Suprapubic skin (tissue), 4 donors: ENCODE data around the gene GATAD2A. TPM values are rescaled to one million over a fixed set of nuclear protein-coding genes. Genes with fewer than 3 reads are reported as not detected.
A peak's percentile ranks its signal among the peaks of the same experiment; 100 is the strongest.

Experiments
- DNase-seq, 2 donors: peaks; one replicate each; pipeline ENCODE4 v3.0.0-alpha.2; 2019; ENCODE audit warnings: low spot score in 2 of 2
- H3K27ac ChIP-seq: fragments of 200-600 bp; sonication (generic); one replicate; pipeline ENCODE4 v1.5.1; 2019
- H3K27me3 ChIP-seq: fragments of 200-600 bp; sonication (generic); one replicate; pipeline ENCODE4 v1.5.1; 2019
- H3K36me3 ChIP-seq: fragments of 200-600 bp; sonication (generic); one replicate; pipeline ENCODE4 v1.5.1; 2019
- H3K4me1 ChIP-seq: fragments of 200-600 bp; sonication (generic); one replicate; pipeline ENCODE4 v1.5.1; 2019
- H3K4me3 ChIP-seq: fragments of 200-600 bp; sonication (generic); one replicate; pipeline ENCODE4 v1.5.1; 2019; ENCODE audit warnings: mild to moderate bottlenecking
- H3K9me3 ChIP-seq: fragments of 200-600 bp; sonication (generic); one replicate; pipeline ENCODE4 v1.5.1; 2019
- CTCF ChIP-seq, 2 donors: fragments of 200-600 bp in 1 of 2; fragments of 450-650 bp in 1 of 2; sonication (generic) in 1 of 2; IDR thresholded peaks; one replicate each; pipeline ENCODE4 v1.5.1; 2016 to 2019; ENCODE audit warnings: antibody characterized with exemption in 2 of 2, mild to moderate bottlenecking in 1 of 2, moderate library complexity in 1 of 2
- EP300 ChIP-seq: sonication (generic); formaldehyde crosslinking; IDR thresholded peaks from one replicate; pipeline ENCODE4 v1.6.1; 2017; ENCODE audit warnings: antibody characterized with exemption
- POLR2A ChIP-seq, 2 donors: fragments of 450-650 bp; IDR thresholded peaks; one replicate each; pipeline ENCODE4 v1.6.1; 2017; ENCODE audit warnings: antibody characterized with exemption in 2 of 2, mild to moderate bottlenecking in 2 of 2, moderate library complexity in 2 of 2
- POLR2AphosphoS5 ChIP-seq, 3 donors: sonication (generic); formaldehyde crosslinking; IDR thresholded peaks; one replicate each; pipeline ENCODE4 v1.6.1; 2017; ENCODE audit warnings: antibody characterized with exemption in 3 of 3
- WGBS: methylation state at CpG from one replicate; pipeline ENCODE4 v1.1.5; 2018; 5-methylcytosine and 5-hydroxymethylcytosine counted together
- total RNA-seq, 4 donors: library from RNA; depleted of rRNA; stranded (reverse); fragments of >200 nt; gene quantifications; one replicate each; pipeline ENCODE4 v1.1.0, GENCODE V29; 2016

GATAD2A gene
- total RNA-seq, 4 donors from 2014 or later: 83.1 to 88.8 (median 86.4) TPM

- Histone ChIP-seq H3K27ac (no peak overlapping the region), H3K4me3 (no peak overlapping the region), H3K27me3 (no peaks in the 10 kb centered on the region), H3K36me3 (peaks cover 100% of the 10 kb centered on the region), H3K4me1 (no peaks in the 10 kb centered on the region), H3K9me3 (no peaks in the 10 kb centered on the region)
- 92% methylated on average over 26 of the region's 26 CpGs for WGBS
- DNase-seq: peak in 1 of 2 donors; percentile 54
- no peak for TF ChIP-seq EP300
- TF ChIP-seq POLR2A (IDR thresholded peaks at IDR 0.05): no peak
- TF ChIP-seq CTCF (IDR thresholded peaks at IDR 0.05): no peak
- TF ChIP-seq POLR2AphosphoS5 (IDR thresholded peaks at IDR 0.05): no peak
Observed at GRCh38 chr19:19501798-19502197, 96.3 kb downstream of the GATAD2A start.

- peak in 1 of 2 donors; percentile 55 for DNase-seq
- no peaks in the 10 kb centered on the region for H3K27me3 ChIP-seq
- TF ChIP-seq POLR2A (IDR thresholded peaks at IDR 0.05) (no peak), CTCF (IDR thresholded peaks at IDR 0.05) (no peak), EP300 (no peak), POLR2AphosphoS5 (IDR thresholded peaks at IDR 0.05) (no peak)
- H3K4me1 ChIP-seq: no peaks in the 10 kb centered on the region
- H3K4me3 ChIP-seq: no peak overlapping the region
- no peaks in the 10 kb centered on the region for H3K9me3 ChIP-seq
- H3K36me3 ChIP-seq: peaks cover 98% of the 10 kb centered on the region
- 85% methylated on average over 7 of the region's 19 CpGs for WGBS
- H3K27ac ChIP-seq: no peak overlapping the region
Observed at GRCh38 chr19:19502281-19502680, 96.8 kb downstream of the GATAD2A start.

- Histone ChIP-seq H3K27ac (no peak overlapping the region), H3K36me3 (peaks cover 97% of the 10 kb centered on the region), H3K27me3 (no peaks in the 10 kb centered on the region), H3K4me1 (no peaks in the 10 kb centered on the region), H3K4me3 (no peak overlapping the region), H3K9me3 (no peaks in the 10 kb centered on the region)
- TF ChIP-seq EP300 (no peak), CTCF (IDR thresholded peaks at IDR 0.05) (no peak), POLR2AphosphoS5 (IDR thresholded peaks at IDR 0.05) (no peak), POLR2A (IDR thresholded peaks at IDR 0.05) (no peak)
- DNase-seq: peak in 1 of 2 donors; percentile 49
- 85% methylated on average over 18 of the region's 18 CpGs for WGBS
Observed at GRCh38 chr19:19502808-19503602, 97.5 kb downstream of the GATAD2A start.

- H3K4me1 ChIP-seq: no peaks in the 10 kb centered on the region
- H3K36me3 ChIP-seq: peaks cover 80% of the 10 kb centered on the region
- DNase-seq: peak in 1 of 2 donors; percentile 56
- no peaks in the 10 kb centered on the region for H3K27me3 ChIP-seq
- no peak for TF ChIP-seq POLR2AphosphoS5 (IDR thresholded peaks at IDR 0.05)
- TF ChIP-seq POLR2A (IDR thresholded peaks at IDR 0.05): no peak
- TF ChIP-seq CTCF (IDR thresholded peaks at IDR 0.05): no peak
- no peak for TF ChIP-seq EP300
- no peaks in the 10 kb centered on the region for H3K9me3 ChIP-seq
- 91% methylated on average over 16 of the region's 23 CpGs for WGBS
- H3K4me3 ChIP-seq: no peak overlapping the region
- H3K27ac ChIP-seq: no peak overlapping the region
Observed at GRCh38 chr19:19504754-19505668, 99.5 kb downstream of the GATAD2A start.
